Muscle of leg (tissue), 11 donors: ENCODE results near the gene RTN4RL1. TPM values are rescaled to one million over a fixed set of nuclear protein-coding genes. Genes with fewer than 3 reads are reported as not detected.

Experiments used
- DNase-seq: peaks from one replicate; pipeline ENCODE4 v3.0.0; 2013
- H3K27ac ChIP-seq: one replicate; pipeline ENCODE4 v1.5.1; 2013; ENCODE audit warnings: mild to moderate bottlenecking, low read length, control low read depth
- H3K27me3 ChIP-seq: one replicate; pipeline ENCODE4 v1.6.1; 2013; ENCODE audit warnings: low read length; ENCODE audit not compliant: control insufficient read depth, insufficient read depth
- H3K36me3 ChIP-seq: one replicate; pipeline ENCODE4 v1.6.1; 2013; ENCODE audit warnings: low read length; ENCODE audit not compliant: control insufficient read depth, insufficient read depth
- H3K4me1 ChIP-seq: one replicate; pipeline ENCODE4 v1.6.1; 2013; ENCODE audit warnings: low read length; ENCODE audit not compliant: control insufficient read depth, insufficient read depth
- H3K4me3 ChIP-seq: one replicate; pipeline ENCODE4 v1.5.1; 2013; ENCODE audit warnings: low read length, control low read depth
- H3K9me3 ChIP-seq: replicated peaks from 2 replicates; pipeline ENCODE4 v1.6.1; 2013; ENCODE audit warnings: low read depth, low read length; ENCODE audit not compliant: control insufficient read depth
- WGBS: methylation state at CpG from one replicate; pipeline ENCODE4 v1.1.5; 2013; ENCODE audit warnings: missing lambda C conversion rate; ENCODE audit not compliant: insufficient coverage; 5-methylcytosine and 5-hydroxymethylcytosine counted together
- polyA plus RNA-seq, 8 donors: library from polyadenylated mRNA; unstranded; fragments of 120-200 nt; gene quantifications; one replicate each; pipeline versions ENCODE4 v1.2.1 to v1.2.3, GENCODE V29; 2013; ENCODE audit warnings: inconsistent platforms in 1 of 8, low replicate concordance in 1 of 8; ENCODE audit not compliant: insufficient read length in 8 of 8, insufficient read depth in 1 of 8
- total RNA-seq: library from RNA; stranded (reverse); fragments of 120-200 nt; gene quantifications from one replicate; pipeline ENCODE4 v1.2.4, GENCODE V29; 2013

RTN4RL1 gene
- total and polyA plus RNA-seq, 9 donors, result 1.0 to 2.3 (median 1.7) TPM

DNA sequence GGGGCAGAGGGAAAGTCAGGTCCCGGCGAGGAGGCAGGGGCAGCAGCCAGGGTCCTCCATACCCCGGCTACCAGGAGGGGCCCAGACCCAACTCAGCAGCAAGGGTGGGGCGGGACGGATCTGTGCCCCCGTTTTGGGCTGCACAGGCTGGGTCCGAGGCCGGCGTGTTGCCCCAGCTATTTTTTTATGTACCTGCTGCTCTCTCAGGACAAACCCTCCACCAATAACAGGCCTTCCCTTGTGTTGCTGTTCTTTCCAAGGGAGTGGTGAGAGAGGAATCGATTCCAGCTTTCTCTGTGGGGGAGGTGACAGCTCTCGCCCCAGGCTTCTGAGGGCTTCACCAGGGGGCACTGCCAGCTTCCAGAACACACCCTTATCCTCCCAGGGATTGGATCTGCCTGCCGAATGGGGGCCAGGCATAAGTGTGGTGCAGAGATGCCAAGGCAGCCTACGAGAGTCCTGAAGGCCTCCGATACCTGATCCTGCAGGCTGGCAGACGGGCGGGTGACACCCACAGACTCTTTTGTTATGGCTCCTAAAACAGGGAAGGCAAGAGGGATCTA lies 22.3 kb downstream of the RTN4RL1 start:
- H3K36me3 ChIP-seq, result no peaks in the 10 kb centered on the region
- no peak for DNase-seq
- peaks cover 24% of the 10 kb centered on the region for H3K4me1 ChIP-seq
- H3K27ac ChIP-seq, result no peak overlapping the region
- H3K27me3 ChIP-seq, result peaks cover 2% of the 10 kb centered on the region
- no peak overlapping the region for H3K4me3 ChIP-seq
- no peaks in the 10 kb centered on the region for H3K9me3 ChIP-seq
- WGBS, result 54% methylated on average over 9 of the region's 16 CpGs

- WGBS, result 29% methylated on average over 10 of the region's 13 CpGs
- no peak overlapping the region for H3K4me3 ChIP-seq
- peaks cover 24% of the 10 kb centered on the region for H3K27me3 ChIP-seq
- no peaks in the 10 kb centered on the region for H3K9me3 ChIP-seq
- H3K4me1 ChIP-seq, result peaks cover 36% of the 10 kb centered on the region
- no peaks in the 10 kb centered on the region for H3K36me3 ChIP-seq
- DNase-seq, result peak; percentile 81
- peak overlapping the region; percentile 89 for H3K27ac ChIP-seq
Observed at GRCh38 chr17:1999557-2000251, 25.4 kb downstream of the RTN4RL1 start.

DNA sequence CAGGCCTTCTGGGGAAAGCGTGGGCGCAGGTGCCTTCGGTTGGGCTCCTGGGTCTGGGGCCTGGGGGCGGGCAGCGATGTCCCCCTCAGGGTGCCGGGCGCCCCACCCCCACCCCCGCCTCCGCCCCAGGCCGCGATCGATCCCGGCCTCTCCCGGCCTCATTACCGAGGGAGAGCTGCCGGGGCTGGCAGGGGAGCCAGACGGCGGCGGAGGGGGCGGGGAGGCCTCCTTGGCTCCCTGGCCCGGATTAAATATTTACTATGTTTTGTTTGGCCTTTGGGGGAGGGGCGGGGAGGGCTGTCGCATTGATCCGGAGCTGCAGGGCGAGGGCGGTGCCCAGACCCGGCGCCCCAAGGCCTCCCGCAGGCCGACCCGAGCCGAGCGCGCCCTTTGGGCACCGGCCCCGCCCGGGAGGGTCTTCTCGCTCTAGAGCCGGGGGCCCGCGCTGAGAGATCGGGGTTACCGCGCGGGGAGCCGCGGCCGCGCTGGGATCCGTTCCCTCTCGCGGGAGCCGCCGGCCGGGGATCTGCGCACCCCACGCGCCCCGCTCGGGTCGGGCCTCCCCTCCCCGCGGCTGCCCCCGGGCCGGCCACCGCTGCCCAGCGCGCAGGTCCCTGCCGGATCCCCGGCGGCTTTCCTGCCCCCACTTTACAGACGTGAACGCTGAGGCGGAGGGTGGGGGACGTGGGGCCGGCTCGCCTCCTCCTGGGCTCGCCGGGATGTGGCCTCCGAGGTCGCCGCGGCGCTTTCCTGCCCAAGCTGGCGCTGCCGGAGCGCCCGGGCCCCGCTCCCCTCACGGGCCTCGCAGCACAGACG lies 27.0 kb downstream of the RTN4RL1 start:
- Histone ChIP-seq H3K4me3 (no peak overlapping the region), H3K36me3 (no peaks in the 10 kb centered on the region), H3K4me1 (peaks cover 36% of the 10 kb centered on the region), H3K27me3 (peaks cover 24% of the 10 kb centered on the region), H3K9me3 (no peaks in the 10 kb centered on the region), H3K27ac (no peak overlapping the region)
- 2% methylated on average over 58 of the region's 92 CpGs for WGBS
- no peak for DNase-seq

- no peak overlapping the region for H3K27ac ChIP-seq
- H3K4me3 ChIP-seq, result no peak overlapping the region
- WGBS, result 44% methylated on average over 19 of the region's 22 CpGs
- H3K4me1 ChIP-seq, result peaks cover 36% of the 10 kb centered on the region
- no peaks in the 10 kb centered on the region for H3K9me3 ChIP-seq
- DNase-seq, result no peak
- peaks cover 26% of the 10 kb centered on the region for H3K27me3 ChIP-seq
- H3K36me3 ChIP-seq, result no peaks in the 10 kb centered on the region
Observed at GRCh38 chr17:1997289-1997926, 27.7 kb downstream of the RTN4RL1 start.

DNA sequence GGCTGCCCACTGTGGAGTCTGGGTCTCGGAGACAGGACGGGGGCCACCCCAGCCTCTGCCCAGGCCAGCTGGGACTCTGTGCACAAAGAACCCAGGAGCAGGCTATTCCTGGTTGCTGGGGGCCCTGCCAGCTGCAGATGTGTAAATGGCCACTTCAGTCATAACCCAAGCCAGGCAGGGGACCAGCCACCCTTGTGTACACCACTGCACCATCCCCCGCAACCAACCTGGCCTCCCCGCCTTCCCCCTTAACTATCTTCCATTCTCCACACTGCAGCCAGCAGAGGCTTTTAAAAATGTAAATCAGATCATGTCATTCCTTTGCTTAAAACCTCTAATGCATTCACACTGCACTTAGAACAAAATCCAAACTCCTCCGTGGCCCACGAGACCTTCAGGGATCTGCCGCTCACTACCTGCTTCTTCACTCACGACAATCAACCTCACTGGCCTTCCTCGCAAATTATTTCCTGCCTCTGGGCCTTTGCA lies 28.3 kb downstream of the RTN4RL1 start:
- no peak overlapping the region for H3K27ac ChIP-seq
- H3K4me1 ChIP-seq, result peaks cover 36% of the 10 kb centered on the region
- peaks cover 29% of the 10 kb centered on the region for H3K27me3 ChIP-seq
- no peak for DNase-seq
- H3K4me3 ChIP-seq, result no peak overlapping the region
- no peaks in the 10 kb centered on the region for H3K9me3 ChIP-seq
- no peaks in the 10 kb centered on the region for H3K36me3 ChIP-seq
- 79% methylated on average over 9 of the region's 9 CpGs for WGBS

- WGBS, result 66% methylated on average over 9 of the region's 14 CpGs
- Histone ChIP-seq H3K9me3 (no peaks in the 10 kb centered on the region), H3K4me1 (peaks cover 36% of the 10 kb centered on the region), H3K27me3 (peaks cover 33% of the 10 kb centered on the region), H3K27ac (no peak overlapping the region), H3K4me3 (no peak overlapping the region), H3K36me3 (no peaks in the 10 kb centered on the region)
- DNase-seq, result peak; percentile 52
Observed at GRCh38 chr17:1995907-1996799, 29.0 kb downstream of the RTN4RL1 start.

DNA sequence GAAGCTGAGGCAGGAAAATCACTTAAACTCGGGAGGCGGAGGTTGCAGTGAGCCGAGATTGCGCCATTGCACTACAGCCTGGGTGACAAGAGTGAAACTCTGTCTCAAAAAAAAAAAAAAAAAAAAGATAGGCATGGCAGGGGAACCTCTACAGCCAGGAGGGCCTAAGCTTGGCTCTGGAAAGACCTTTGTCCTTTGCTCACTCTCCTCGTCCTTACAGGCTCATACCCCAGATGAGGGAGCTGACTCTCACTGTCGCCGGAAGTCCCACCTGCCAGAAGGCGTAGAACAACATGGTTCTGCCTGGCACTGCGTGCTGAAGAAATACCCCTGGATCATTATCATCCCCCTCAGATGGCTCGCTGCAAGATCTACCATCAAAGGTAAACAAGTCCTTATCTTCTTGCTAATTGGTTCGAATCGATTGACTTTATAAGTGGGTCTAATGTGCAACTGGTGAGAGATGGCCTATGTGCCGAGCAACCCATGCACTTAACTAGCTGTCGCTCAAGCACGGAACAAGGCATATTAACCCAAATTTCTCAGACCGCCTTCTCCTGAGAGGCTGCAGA lies 29.7 kb downstream of the RTN4RL1 start:
- 95% methylated on average over 8 of the region's 16 CpGs for WGBS
- Histone ChIP-seq H3K4me3 (no peak overlapping the region), H3K27me3 (peaks cover 37% of the 10 kb centered on the region), H3K36me3 (no peaks in the 10 kb centered on the region), H3K9me3 (no peaks in the 10 kb centered on the region), H3K27ac (no peak overlapping the region), H3K4me1 (peaks cover 33% of the 10 kb centered on the region)
- DNase-seq, result no peak

- Histone ChIP-seq H3K4me1 (peaks cover 26% of the 10 kb centered on the region), H3K27ac (no peak overlapping the region), H3K36me3 (no peaks in the 10 kb centered on the region), H3K27me3 (peaks cover 37% of the 10 kb centered on the region), H3K4me3 (no peak overlapping the region), H3K9me3 (no peaks in the 10 kb centered on the region)
- no peak for DNase-seq
- WGBS, result no CpG with 5 or more reads among the region's 4 CpGs
Observed at GRCh38 chr17:1994707-1995106, 30.4 kb downstream of the RTN4RL1 start.

GRCh38 chr17:1992541-1992940 lies 32.6 kb downstream of the RTN4RL1 start:
- Histone ChIP-seq H3K36me3 (no peaks in the 10 kb centered on the region), H3K27me3 (peaks cover 39% of the 10 kb centered on the region), H3K9me3 (no peaks in the 10 kb centered on the region), H3K4me3 (no peak overlapping the region), H3K4me1 (peaks cover 10% of the 10 kb centered on the region), H3K27ac (no peak overlapping the region)
- no peak for DNase-seq
- 74% methylated on average over 9 of the region's 10 CpGs for WGBS
